SU-DHL-6 (cell line): ENCODE data around the gene TMEM267.

Source experiments
- EZH2phosphoT487 ChIP-seq: fragments of 200-600 bp; sonication (generic), shearing (Covaris generic); conservative IDR thresholded peaks from 2 replicates; pipeline ENCODE4 v1.6.1; 2018; ENCODE audit warnings: mild to moderate bottlenecking, antibody characterized with exemption, low read length, moderate library complexity, mixed read lengths
- TF ChIP-seq, protein P1 (sequence below): fragments of 200-600 bp; sonication (generic); IDR thresholded peaks from one replicate; pipeline ENCODE4 v1.5.1; 2017; ENCODE audit warnings: antibody characterized with exemption, mild to moderate bottlenecking, low read length, moderate library complexity; ENCODE audit not compliant: insufficient read depth, poor library complexity, severe bottlenecking

DNA sequence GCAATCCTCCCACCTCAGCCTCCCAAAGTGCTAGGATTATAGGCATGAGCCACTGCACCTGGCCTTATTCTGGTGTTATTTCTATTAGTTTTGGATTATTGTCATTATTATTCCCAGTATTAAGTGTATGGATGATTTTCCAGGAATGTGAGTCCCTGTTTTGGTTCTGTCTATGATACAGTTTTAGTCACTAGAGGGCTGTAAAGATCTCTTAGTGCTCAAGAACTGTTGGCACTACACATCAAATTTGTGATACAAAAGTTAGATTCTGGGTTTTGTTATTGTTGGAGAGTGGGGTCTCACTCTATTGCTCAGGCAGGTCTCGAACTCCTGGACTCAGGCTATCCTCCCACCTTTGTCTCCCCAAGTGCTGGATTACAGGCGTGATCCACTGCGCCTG, 83.6 kb downstream of the TMEM267 start:
- TF ChIP-seq, protein P1, sequence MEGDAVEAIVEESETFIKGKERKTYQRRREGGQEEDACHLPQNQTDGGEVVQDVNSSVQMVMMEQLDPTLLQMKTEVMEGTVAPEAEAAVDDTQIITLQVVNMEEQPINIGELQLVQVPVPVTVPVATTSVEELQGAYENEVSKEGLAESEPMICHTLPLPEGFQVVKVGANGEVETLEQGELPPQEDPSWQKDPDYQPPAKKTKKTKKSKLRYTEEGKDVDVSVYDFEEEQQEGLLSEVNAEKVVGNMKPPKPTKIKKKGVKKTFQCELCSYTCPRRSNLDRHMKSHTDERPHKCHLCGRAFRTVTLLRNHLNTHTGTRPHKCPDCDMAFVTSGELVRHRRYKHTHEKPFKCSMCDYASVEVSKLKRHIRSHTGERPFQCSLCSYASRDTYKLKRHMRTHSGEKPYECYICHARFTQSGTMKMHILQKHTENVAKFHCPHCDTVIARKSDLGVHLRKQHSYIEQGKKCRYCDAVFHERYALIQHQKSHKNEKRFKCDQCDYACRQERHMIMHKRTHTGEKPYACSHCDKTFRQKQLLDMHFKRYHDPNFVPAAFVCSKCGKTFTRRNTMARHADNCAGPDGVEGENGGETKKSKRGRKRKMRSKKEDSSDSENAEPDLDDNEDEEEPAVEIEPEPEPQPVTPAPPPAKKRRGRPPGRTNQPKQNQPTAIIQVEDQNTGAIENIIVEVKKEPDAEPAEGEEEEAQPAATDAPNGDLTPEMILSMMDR, result no peak
- TF ChIP-seq EZH2phosphoT487, result no peak
